ENCODE measurements around the gene HAPSTR1.

DNA sequence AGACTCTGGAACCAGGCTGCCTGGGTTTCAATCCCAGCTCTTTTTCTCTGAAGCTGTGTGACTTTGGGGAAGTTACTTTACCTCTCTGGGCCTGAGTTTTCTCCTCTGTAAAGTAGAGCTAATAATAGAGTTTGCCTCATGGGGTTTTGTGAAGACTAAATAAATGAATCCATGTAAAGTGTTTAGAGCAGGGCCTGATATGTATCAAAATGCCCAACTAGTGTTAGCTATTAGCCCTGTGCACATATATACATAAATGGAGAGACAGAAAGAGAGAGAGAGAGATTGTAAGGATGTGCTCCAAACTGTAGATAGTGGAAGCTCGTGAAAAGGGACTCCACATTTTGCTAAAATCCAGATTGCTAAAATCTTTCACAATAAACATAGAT is 44.8 kb upstream of the HAPSTR1 start:
- TF ChIP-seq XBP1 (CRISPR knock-in tag; IDR thresholded peaks at IDR 0.05) (no peak), POLR2AphosphoS5 (IDR thresholded peaks at IDR 0.05; ENCODE audit: low read depth, low read length) (no peak), ZNF12 (CRISPR knock-in tag; IDR thresholded peaks at IDR 0.05) (no peak), POLR2A (IDR thresholded peaks at IDR 0.05; ENCODE audit: insufficient read depth in 1 of 2, low read depth in 2 of 2, low read length in 2 of 2) (no peak), HNF4A (CRISPR knock-in tag; IDR thresholded peaks at IDR 0.05) (no peak), EZH2 (conservative IDR thresholded peaks at IDR 0.05; ENCODE audit: low read depth, low read length) (no peak), GTF2F1 (IDR thresholded peaks at IDR 0.05; ENCODE audit: low read length) (no peak)
- TF ChIP-seq, protein P1, sequence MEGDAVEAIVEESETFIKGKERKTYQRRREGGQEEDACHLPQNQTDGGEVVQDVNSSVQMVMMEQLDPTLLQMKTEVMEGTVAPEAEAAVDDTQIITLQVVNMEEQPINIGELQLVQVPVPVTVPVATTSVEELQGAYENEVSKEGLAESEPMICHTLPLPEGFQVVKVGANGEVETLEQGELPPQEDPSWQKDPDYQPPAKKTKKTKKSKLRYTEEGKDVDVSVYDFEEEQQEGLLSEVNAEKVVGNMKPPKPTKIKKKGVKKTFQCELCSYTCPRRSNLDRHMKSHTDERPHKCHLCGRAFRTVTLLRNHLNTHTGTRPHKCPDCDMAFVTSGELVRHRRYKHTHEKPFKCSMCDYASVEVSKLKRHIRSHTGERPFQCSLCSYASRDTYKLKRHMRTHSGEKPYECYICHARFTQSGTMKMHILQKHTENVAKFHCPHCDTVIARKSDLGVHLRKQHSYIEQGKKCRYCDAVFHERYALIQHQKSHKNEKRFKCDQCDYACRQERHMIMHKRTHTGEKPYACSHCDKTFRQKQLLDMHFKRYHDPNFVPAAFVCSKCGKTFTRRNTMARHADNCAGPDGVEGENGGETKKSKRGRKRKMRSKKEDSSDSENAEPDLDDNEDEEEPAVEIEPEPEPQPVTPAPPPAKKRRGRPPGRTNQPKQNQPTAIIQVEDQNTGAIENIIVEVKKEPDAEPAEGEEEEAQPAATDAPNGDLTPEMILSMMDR (CRISPR knock-in tag; IDR thresholded peaks at IDR 0.05), result no peak
- TF ChIP-seq, protein P2, sequence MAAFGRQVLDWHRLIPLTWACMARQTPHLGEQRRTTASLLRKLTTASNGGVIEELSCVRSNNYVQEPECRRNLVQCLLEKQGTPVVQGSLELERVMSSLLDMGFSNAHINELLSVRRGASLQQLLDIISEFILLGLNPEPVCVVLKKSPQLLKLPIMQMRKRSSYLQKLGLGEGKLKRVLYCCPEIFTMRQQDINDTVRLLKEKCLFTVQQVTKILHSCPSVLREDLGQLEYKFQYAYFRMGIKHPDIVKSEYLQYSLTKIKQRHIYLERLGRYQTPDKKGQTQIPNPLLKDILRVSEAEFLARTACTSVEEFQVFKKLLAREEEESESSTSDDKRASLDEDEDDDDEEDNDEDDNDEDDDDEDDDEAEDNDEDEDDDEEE (CRISPR knock-in tag; IDR thresholded peaks at IDR 0.05), result no peak
- TF ChIP-seq, protein P3, sequence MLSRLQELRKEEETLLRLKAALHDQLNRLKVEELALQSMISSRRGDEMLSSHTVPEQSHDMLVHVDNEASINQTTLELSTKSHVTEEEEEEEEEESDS (CRISPR knock-in tag; IDR thresholded peaks at IDR 0.05; ENCODE audit: borderline replicate concordance), result no peak
